HCT116 (cell line): ENCODE data around the gene C4orf17. TPM values are rescaled to one million over a fixed set of nuclear protein-coding genes. Genes with fewer than 3 reads are reported as not detected.

ENCODE experiments used
- ATAC-seq: fragments of 200-7000 bp; cut with Tn5 transposase; 2 replicates; pipeline ENCODE4 v1.9.1; 2020; ENCODE audit warnings: mild to moderate bottlenecking, moderate library complexity
- BruUV-seq: library from RNA; stranded (reverse); fragments of 400-500 nt; replicated peaks from 2 replicates; lab custom pipeline; 2021; lab: Mats Ljungman, UMichigan
- CTCF ChIA-PET: fragments of 300-600 bp; sonication (Branson Sonifier 250); formaldehyde crosslinking; loops from one replicate; lab custom pipeline; 2021; ENCODE audit warnings: antibody characterized with exemption; lab: Charles Lee
- POLR2A ChIA-PET: fragments of 300-600, 350-600 bp; sonication (Branson Sonifier 250); formaldehyde crosslinking; loops from one replicate; lab custom pipeline; 2021; ENCODE audit warnings: antibody characterized with exemption; lab: Charles Lee
- RAD21 ChIA-PET, 2 experiments: fragments of 300-600 bp; sonication (Branson Sonifier 250); formaldehyde crosslinking; loops; one replicate each; lab custom pipeline; 2023; ENCODE audit warnings: low total read pairs in 2 of 2; ENCODE audit not compliant: uncharacterized antibody in 2 of 2, unreplicated experiment in 2 of 2, low non-redundant PET in 1 of 2; lab: Charles Lee
- DNase-seq: peaks from one replicate; pipeline ENCODE4 v3.0.0-alpha.2; 2010; ENCODE audit warnings: low read depth, low spot score
- H2AFZ ChIP-seq: fragments of 200-600 bp; shearing (Covaris generic), sonication (generic); 2 replicates; pipeline ENCODE4 v1.6.1; 2017; ENCODE audit warnings: low read depth, mixed run types, mixed read lengths, antibody characterized with exemption, low read length; ENCODE audit not compliant: poor library complexity, severe bottlenecking
- H3K27ac ChIP-seq: 2 replicates; pipeline ENCODE4 v1.5.1; 2012; ENCODE audit warnings: low read depth, low read length
- H3K27me3 ChIP-seq: fragments of 200-600 bp; sonication (generic); 2 replicates; pipeline ENCODE4 v1.6.1; 2016; ENCODE audit warnings: mixed run types, low read length, mixed read lengths; ENCODE audit not compliant: insufficient read depth
- H3K36me3 ChIP-seq, 2 experiments: fragments of 200-500 bp in 1 of 2; fragments of 200-600 bp in 1 of 2; sonication (Bioruptor generic) in 1 of 2; sonication (generic) in 1 of 2; 2 replicates each; pipeline versions ENCODE4 v1.5.1 to v1.6.1; 2014 to 2016; ENCODE audit warnings: low read length in 2 of 2, inconsistent platforms in 1 of 2, mixed read lengths in 1 of 2, mixed run types in 1 of 2; ENCODE audit not compliant: insufficient read depth in 2 of 2, control insufficient read depth in 1 of 2
- H3K4me1 ChIP-seq, 2 experiments: fragments of 200-600 bp in 1 of 2; sonication (generic) in 1 of 2; 2 replicates each; pipeline versions ENCODE4 v1.5.1 to v1.6.1; 2012 to 2017; ENCODE audit warnings: low read length in 2 of 2, inconsistent platforms in 1 of 2, mild to moderate bottlenecking in 1 of 2, mixed read lengths in 1 of 2, mixed run types in 1 of 2, moderate library complexity in 1 of 2; ENCODE audit not compliant: insufficient read depth in 2 of 2, control insufficient read depth in 1 of 2
- H3K4me2 ChIP-seq: fragments of 200-600 bp; sonication (generic); 2 replicates; pipeline ENCODE4 v1.6.1; 2017; ENCODE audit warnings: mixed run types, low read length, mixed read lengths
- H3K4me3 ChIP-seq, 2 experiments: fragments of 200-600 bp in 1 of 2; sonication (generic) in 1 of 2; replicated peaks in 1 of 2; 2 replicates each; pipeline ENCODE4 v1.5.1; 2011 to 2016; ENCODE audit warnings: low read length in 2 of 2, control low read depth in 1 of 2, low read depth in 1 of 2, mild to moderate bottlenecking in 1 of 2, mixed read lengths in 1 of 2, mixed run types in 1 of 2
- H3K79me2 ChIP-seq: fragments of 200-600 bp; sonication (generic); 2 replicates; pipeline ENCODE4 v1.6.1; 2017; ENCODE audit warnings: mild to moderate bottlenecking, mixed run types, low read length, moderate library complexity, mixed read lengths; ENCODE audit not compliant: insufficient read depth
- H3K9ac ChIP-seq: fragments of 200-600 bp; sonication (generic); 2 replicates; pipeline ENCODE4 v1.6.1; 2016; ENCODE audit warnings: low read length, mixed read lengths
- H3K9me2 ChIP-seq: fragments of 200-600 bp; sonication (generic), shearing (Covaris generic); 2 replicates; pipeline ENCODE4 v1.6.1; 2017; ENCODE audit warnings: mixed run types, mild to moderate bottlenecking, moderate library complexity; ENCODE audit not compliant: insufficient read depth
- H3K9me3 ChIP-seq, 2 experiments: fragments of 200-500 bp in 1 of 2; fragments of 200-600 bp in 1 of 2; sonication (Bioruptor generic) in 1 of 2; sonication (generic) in 1 of 2; 2 replicates each; pipeline ENCODE4 v1.6.1; 2014 to 2017; ENCODE audit warnings: low read length in 2 of 2, mixed read lengths in 2 of 2, inconsistent platforms in 1 of 2, low read depth in 1 of 2, mild to moderate bottlenecking in 1 of 2, mixed run types in 1 of 2, moderate library complexity in 1 of 2; ENCODE audit not compliant: control insufficient read depth in 1 of 2, insufficient read depth in 1 of 2
- H4K20me1 ChIP-seq: fragments of 200-600 bp; sonication (generic), shearing (Covaris generic); 2 replicates; pipeline ENCODE4 v1.6.1; 2017; ENCODE audit warnings: mixed run types, mild to moderate bottlenecking, moderate library complexity; ENCODE audit not compliant: insufficient read depth
- ELF1 ChIP-seq: IDR thresholded peaks from 2 replicates; pipeline ENCODE4 v1.6.1; 2012; ENCODE audit warnings: low read depth, borderline replicate concordance
- EZH2 ChIP-seq: fragments of 200-600 bp; sonication (generic); IDR thresholded peaks from 2 replicates; pipeline ENCODE4 v1.6.1; 2017; ENCODE audit warnings: antibody characterized with exemption, mixed run types
- EZH2phosphoT487 ChIP-seq: fragments of 200-600 bp; IDR thresholded peaks from 2 replicates; pipeline ENCODE4 v1.6.1; 2018; ENCODE audit warnings: antibody characterized with exemption, borderline replicate concordance
- JUND ChIP-seq: IDR thresholded peaks from 2 replicates; pipeline ENCODE4 v1.6.1; 2012
- POLR2A ChIP-seq: IDR thresholded peaks from 2 replicates; pipeline ENCODE4 v1.7.0; 2011; ENCODE audit warnings: borderline replicate concordance; ENCODE audit not compliant: insufficient read depth, insufficient read length; ENCODE audit errors: extremely low read depth
- RAD21 ChIP-seq: IDR thresholded peaks from 2 replicates; pipeline ENCODE4 v1.6.1; 2012; ENCODE audit warnings: low read depth, mild to moderate bottlenecking
- SIN3A ChIP-seq: IDR thresholded peaks from 2 replicates; pipeline ENCODE4 v1.6.1; 2012; ENCODE audit warnings: low read depth
- SP1 ChIP-seq: IDR thresholded peaks from 2 replicates; pipeline ENCODE4 v1.6.1; 2012; ENCODE audit warnings: low read depth
- SRF ChIP-seq: IDR thresholded peaks from 2 replicates; pipeline ENCODE4 v1.6.1; 2012; ENCODE audit warnings: low read depth
- intact Hi-C: fragments of 100-400 bp; cut with micrococcal nuclease; formaldehyde crosslinking; loops from 2 replicates; pipeline ENCODE4 v1.10.0; 2022
- total RNA-seq: library from RNA; stranded (reverse); gene quantifications from one replicate; pipeline ENCODE4 v1.2.1, GENCODE V29; 2021; ENCODE audit not compliant: unreplicated experiment
- TF ChIP-seq, protein P1 (sequence below), 3 experiments: fragments of 200-600 bp in 1 of 3; sonication (generic) in 1 of 3; IDR thresholded peaks in 2 of 3; conservative IDR thresholded peaks in 1 of 3; 2 replicates each; pipeline ENCODE4 v1.5.1; 2012 to 2017; ENCODE audit warnings: low read depth in 2 of 3, low read length in 2 of 3, antibody characterized with exemption in 1 of 3, borderline replicate concordance in 1 of 3, control low read depth in 1 of 3, mild to moderate bottlenecking in 1 of 3, mixed read lengths in 1 of 3, mixed run types in 1 of 3, moderate library complexity in 1 of 3; ENCODE audit not compliant: insufficient read depth in 1 of 3
- TF ChIP-seq, protein P2 (sequence below): IDR thresholded peaks from 2 replicates; pipeline ENCODE4 v1.6.1; 2012
- TF ChIP-seq, protein P3 (sequence below): IDR thresholded peaks from 2 replicates; pipeline ENCODE4 v1.6.1; 2012; ENCODE audit warnings: low read depth

C4orf17 gene
- total RNA-seq, 1 experiment from 2014 or later = not detected

DNA sequence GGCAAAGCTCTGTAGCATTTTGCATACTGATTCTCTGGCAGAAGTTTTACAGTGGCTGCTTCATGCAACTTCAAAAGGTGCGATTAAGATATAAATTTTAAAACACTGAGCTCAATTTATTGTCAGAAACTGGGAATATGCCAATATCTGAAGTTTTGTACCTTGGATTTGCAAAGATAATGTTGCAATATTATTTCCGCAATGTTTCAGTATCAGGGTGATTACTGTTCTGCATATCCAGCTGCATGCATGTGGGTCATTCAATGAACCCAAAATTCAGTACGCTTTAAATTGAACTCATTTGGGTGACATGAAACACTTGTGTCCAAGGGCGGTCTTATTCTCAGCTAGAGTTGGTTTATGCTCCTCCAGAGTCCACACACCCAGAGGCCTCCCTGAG is 26.9 kb downstream of the C4orf17 start:
- ChIA-PET CTCF (no interaction called here), POLR2A (no interaction called here), RAD21 (no interaction called here)
- Histone ChIP-seq H3K79me2 (no peaks in the 10 kb centered on the region), H3K9me3 (no peaks in the 10 kb centered on the region), H3K4me1 (no peaks in the 10 kb centered on the region), H3K27me3 (no peaks in the 10 kb centered on the region), H4K20me1 (no peaks in the 10 kb centered on the region), H3K36me3 (no peaks in the 10 kb centered on the region), H3K4me3 (no peak overlapping the region), H2AFZ (no peak overlapping the region), H3K4me2 (no peak overlapping the region), H3K9me2 (no peaks in the 10 kb centered on the region), H3K9ac (no peak overlapping the region), H3K27ac (no peak overlapping the region)
- no peak for ATAC-seq
- intact Hi-C loops = no loop called here
- TF ChIP-seq ELF1 (no peak), POLR2A (no peak), RAD21 (no peak), SIN3A (no peak), EZH2phosphoT487 (no peak)
- TF ChIP-seq, protein P1, sequence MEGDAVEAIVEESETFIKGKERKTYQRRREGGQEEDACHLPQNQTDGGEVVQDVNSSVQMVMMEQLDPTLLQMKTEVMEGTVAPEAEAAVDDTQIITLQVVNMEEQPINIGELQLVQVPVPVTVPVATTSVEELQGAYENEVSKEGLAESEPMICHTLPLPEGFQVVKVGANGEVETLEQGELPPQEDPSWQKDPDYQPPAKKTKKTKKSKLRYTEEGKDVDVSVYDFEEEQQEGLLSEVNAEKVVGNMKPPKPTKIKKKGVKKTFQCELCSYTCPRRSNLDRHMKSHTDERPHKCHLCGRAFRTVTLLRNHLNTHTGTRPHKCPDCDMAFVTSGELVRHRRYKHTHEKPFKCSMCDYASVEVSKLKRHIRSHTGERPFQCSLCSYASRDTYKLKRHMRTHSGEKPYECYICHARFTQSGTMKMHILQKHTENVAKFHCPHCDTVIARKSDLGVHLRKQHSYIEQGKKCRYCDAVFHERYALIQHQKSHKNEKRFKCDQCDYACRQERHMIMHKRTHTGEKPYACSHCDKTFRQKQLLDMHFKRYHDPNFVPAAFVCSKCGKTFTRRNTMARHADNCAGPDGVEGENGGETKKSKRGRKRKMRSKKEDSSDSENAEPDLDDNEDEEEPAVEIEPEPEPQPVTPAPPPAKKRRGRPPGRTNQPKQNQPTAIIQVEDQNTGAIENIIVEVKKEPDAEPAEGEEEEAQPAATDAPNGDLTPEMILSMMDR (IDR thresholded peaks at IDR 0.05 in 2 of 3, conservative IDR thresholded peaks at IDR 0.05 in 1 of 3; ENCODE audit: borderline replicate concordance in 1 of 3, insufficient read depth in 1 of 3, low read depth in 2 of 3, low read length in 2 of 3) = no peak
- TF ChIP-seq, protein P2, sequence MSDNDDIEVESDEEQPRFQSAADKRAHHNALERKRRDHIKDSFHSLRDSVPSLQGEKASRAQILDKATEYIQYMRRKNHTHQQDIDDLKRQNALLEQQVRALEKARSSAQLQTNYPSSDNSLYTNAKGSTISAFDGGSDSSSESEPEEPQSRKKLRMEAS = no peak
- BruUV-seq = no TSS peak
- no peak for DNase-seq

GRCh38 chr4:99540277-99540939 is 29.6 kb downstream of the C4orf17 start:
- POLR2A ChIA-PET = no interaction called here
- H3K9me3 ChIP-seq = no peaks in the 10 kb centered on the region
- CTCF ChIA-PET = no interaction called here
- H3K4me1 ChIP-seq = no peaks in the 10 kb centered on the region
- H4K20me1 ChIP-seq = no peaks in the 10 kb centered on the region
- no peak overlapping the region for H3K4me3 ChIP-seq
- DNase-seq (no peak), ATAC-seq (no peak)
- no peaks in the 10 kb centered on the region for H3K79me2 ChIP-seq
- no TSS peak for BruUV-seq
- no peaks in the 10 kb centered on the region for H3K27me3 ChIP-seq
- no peak overlapping the region for H3K27ac ChIP-seq
- no peak overlapping the region for H3K9ac ChIP-seq
- H2AFZ ChIP-seq = no peak overlapping the region
- no peaks in the 10 kb centered on the region for H3K36me3 ChIP-seq
- no peak overlapping the region for H3K4me2 ChIP-seq
- RAD21 ChIA-PET = no interaction called here
- H3K9me2 ChIP-seq = no peaks in the 10 kb centered on the region
- intact Hi-C loops = no loop called here
- no peak for TF ChIP-seq SIN3A
- no peak for TF ChIP-seq ELF1
- TF ChIP-seq SP1 = no peak
- no peak for TF ChIP-seq SRF
- TF ChIP-seq, protein P3, sequence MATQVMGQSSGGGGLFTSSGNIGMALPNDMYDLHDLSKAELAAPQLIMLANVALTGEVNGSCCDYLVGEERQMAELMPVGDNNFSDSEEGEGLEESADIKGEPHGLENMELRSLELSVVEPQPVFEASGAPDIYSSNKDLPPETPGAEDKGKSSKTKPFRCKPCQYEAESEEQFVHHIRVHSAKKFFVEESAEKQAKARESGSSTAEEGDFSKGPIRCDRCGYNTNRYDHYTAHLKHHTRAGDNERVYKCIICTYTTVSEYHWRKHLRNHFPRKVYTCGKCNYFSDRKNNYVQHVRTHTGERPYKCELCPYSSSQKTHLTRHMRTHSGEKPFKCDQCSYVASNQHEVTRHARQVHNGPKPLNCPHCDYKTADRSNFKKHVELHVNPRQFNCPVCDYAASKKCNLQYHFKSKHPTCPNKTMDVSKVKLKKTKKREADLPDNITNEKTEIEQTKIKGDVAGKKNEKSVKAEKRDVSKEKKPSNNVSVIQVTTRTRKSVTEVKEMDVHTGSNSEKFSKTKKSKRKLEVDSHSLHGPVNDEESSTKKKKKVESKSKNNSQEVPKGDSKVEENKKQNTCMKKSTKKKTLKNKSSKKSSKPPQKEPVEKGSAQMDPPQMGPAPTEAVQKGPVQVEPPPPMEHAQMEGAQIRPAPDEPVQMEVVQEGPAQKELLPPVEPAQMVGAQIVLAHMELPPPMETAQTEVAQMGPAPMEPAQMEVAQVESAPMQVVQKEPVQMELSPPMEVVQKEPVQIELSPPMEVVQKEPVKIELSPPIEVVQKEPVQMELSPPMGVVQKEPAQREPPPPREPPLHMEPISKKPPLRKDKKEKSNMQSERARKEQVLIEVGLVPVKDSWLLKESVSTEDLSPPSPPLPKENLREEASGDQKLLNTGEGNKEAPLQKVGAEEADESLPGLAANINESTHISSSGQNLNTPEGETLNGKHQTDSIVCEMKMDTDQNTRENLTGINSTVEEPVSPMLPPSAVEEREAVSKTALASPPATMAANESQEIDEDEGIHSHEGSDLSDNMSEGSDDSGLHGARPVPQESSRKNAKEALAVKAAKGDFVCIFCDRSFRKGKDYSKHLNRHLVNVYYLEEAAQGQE = no peak
- TF ChIP-seq EZH2 = no peak
- TF ChIP-seq JUND = no peak
- TF ChIP-seq, protein P1 (IDR thresholded peaks at IDR 0.05 in 2 of 3, conservative IDR thresholded peaks at IDR 0.05 in 1 of 3; ENCODE audit: borderline replicate concordance in 1 of 3, insufficient read depth in 1 of 3, low read depth in 2 of 3, low read length in 2 of 3) = no peak
- no peak for TF ChIP-seq EZH2phosphoT487
